AG09319 (cell line): ENCODE results near the gene LINGO1.

Source experiments
- DNase-seq: peaks from one replicate; pipeline ENCODE4 v3.0.0-alpha.2; 2010; ENCODE audit warnings: low read depth; ENCODE audit errors: extremely low read depth
- TF ChIP-seq, protein P1 (sequence below): IDR thresholded peaks from 2 replicates; pipeline ENCODE4 v1.5.1; 2011; ENCODE audit warnings: low read depth, mild to moderate bottlenecking, inconsistent platforms, low read length, moderate library complexity

LINGO1 gene

DNA sequence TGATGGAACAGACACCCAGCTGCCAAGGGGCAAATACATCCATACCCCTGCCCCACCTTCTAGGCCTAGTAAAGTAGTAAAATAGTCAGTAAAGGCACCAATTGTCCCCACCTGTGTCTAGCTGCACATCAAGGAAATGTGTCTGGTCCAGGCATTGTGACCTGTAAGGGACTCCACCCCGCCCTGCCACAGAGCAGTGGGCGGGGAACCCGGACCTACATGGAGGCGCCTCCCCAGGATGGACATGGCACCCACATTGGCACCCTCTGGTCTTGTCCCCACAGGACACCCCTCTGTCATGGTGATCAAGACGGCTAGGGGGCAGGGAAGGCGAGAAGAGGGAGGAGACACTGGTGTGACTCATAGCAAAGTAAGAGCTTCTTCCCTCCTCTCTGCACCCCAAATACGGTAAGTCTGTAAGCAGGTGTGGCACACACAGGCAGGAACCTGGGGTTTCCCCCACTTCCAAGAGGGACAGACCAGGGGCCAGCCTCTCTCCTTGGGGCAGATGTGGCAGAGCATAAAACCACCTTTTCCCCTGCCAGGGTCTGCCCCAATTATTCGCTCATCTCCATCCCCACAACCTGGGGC, 13.5 kb upstream of the LINGO1 start:
- no peak for DNase-seq
- TF ChIP-seq, protein P1, sequence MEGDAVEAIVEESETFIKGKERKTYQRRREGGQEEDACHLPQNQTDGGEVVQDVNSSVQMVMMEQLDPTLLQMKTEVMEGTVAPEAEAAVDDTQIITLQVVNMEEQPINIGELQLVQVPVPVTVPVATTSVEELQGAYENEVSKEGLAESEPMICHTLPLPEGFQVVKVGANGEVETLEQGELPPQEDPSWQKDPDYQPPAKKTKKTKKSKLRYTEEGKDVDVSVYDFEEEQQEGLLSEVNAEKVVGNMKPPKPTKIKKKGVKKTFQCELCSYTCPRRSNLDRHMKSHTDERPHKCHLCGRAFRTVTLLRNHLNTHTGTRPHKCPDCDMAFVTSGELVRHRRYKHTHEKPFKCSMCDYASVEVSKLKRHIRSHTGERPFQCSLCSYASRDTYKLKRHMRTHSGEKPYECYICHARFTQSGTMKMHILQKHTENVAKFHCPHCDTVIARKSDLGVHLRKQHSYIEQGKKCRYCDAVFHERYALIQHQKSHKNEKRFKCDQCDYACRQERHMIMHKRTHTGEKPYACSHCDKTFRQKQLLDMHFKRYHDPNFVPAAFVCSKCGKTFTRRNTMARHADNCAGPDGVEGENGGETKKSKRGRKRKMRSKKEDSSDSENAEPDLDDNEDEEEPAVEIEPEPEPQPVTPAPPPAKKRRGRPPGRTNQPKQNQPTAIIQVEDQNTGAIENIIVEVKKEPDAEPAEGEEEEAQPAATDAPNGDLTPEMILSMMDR: no peak

DNA sequence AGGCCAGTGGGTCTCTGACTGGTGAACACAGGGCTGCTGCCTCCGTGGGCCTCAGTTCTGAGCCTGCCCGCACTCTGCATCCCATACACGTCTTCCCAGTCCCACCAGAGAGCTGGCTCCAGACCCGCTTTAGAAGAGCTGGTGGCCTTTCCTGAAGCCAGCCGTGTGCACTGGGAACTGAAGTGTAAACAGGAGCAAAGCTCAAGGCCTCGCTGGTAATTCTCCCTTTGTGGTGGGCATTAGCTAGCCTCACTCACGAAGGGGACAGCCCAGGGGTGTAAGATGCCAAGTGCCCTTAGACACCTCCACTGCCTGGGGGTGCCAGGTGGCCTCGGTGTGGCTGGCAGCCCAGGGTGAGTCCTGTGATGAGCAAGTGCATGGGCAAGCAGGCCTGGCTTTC, 12.9 kb upstream of the LINGO1 start:
- TF ChIP-seq, protein P1: no peak

DNA sequence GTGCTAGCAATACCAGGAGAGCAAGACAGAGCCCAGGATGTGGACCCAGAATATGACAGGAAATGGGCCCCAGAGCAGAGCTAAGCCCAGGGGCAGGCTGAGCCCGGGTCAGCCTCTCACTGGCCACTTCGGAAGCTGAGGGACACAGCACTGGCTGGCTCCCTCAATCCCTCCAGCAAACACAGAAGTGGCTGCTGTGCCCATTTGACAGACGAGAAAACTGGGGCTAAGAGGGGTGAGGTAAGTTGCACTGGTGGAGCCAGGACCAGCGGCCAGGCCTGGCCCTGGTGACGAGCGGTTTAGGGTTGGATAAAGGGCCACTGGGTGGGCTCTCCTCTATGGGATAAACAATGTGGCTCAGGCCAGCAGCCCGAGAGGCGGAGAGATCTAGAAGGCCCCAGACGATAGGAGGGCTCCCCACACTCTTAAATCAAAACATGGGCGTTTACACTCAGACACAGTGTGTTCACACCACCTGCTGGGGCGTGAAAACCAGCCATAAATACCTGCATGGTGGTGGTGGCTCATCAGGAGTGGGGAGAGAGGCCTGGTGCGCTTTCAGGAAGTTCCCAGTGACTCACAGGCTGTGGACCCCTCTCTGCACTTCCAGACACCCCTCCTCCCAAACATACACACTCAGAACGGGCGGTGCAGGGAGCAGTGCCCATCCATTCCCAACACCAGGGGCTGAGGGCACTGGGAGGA, 12.0 kb upstream of the LINGO1 start:
- TF ChIP-seq, protein P1: no peak
- no peak for DNase-seq

More for the DNA sequence above, 12.9 kb upstream of the LINGO1 start:
- no peak for DNase-seq

DNA sequence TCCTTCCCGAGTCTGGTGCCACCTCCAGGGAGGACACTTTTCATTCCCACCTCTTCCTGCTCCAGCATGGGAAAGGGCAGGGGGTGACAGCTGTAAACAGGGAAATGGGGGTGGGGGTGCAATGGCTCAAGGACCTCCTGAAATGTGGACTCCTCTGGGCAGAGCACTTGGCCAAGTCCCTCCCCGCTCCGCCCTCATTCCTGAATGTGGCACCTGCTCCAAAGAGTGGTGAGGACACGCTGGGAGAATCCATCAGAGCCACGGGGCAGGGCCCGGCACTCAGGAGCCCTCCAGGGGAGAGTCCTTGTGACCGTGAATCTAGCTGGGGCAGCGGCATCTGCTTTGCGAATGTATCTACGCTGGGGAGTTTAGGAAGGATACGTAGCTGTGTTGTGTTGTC, 11.1 kb upstream of the LINGO1 start:
- TF ChIP-seq, protein P1: no peak
- no peak for DNase-seq

DNA sequence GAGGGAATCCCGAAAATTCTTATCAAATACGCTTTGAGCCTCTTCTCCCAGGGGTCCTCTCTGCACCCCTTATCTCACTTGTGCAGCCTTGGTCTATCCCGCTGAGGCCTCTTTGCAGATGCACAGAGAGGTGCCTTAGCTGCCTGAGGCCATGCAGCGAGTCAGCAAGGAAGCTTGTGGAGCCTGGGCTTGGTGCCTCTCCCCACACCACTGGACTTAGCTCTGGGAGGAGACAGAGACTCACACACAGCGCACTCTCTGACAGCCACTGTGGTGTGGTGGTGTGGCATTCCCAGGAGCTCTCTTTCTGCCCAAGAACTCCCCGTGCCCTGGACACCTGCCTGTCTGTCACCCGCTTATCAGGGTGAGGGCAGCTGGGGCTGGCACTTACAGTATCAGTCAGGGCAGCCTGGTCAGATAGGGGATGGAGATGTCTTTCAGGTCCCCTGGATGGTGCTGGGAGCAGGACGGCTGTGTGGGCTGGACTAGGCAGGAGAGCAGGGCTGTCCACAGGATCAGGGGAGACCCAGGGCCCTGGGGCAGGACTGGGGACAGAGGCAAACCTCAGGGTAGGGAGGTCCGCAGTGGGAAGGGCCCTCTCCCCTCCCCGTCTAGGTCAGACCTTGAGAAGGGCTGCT, 10.2 kb upstream of the LINGO1 start:
- TF ChIP-seq, protein P1: no peak
- DNase-seq: no peak

DNA sequence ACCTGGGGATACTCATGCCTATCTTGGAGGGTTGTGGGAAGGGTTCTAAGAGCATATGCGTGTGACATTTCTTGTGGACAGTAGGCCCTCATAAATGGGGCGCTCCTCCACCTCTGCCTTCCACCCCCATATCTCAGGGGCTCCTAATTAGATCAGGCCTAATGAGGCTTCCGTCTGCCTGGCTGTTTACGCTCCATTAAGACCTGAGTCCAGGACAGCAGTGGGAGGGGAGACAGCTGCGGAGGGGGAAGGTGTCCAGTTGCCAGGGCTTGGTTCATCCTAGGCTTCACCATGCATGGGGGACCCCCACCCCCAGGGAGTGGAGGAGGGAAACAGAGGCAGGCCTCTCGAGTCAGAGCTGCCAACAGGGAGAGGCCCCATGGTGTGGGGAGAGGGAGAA, 9.3 kb upstream of the LINGO1 start:
- TF ChIP-seq, protein P1: no peak

DNA sequence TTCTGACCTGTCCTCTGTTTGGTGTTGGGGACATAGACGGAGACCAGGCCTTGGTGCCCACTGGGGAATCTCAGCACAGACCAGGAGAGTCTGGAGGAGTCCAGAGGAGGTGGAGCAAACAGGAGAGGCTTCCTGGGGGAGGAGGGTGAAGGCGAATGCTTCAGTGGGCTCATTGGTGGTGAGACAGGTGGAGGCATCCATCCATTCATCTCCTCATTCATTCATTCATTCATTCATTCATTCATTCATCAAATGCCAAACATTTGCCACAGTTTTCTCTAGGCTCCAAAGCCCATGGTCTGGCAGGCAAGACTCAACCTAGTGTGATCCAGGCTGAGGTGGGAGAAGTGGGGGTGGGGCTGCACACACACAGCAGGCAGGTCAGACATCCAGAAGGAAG, 7.9 kb upstream of the LINGO1 start:
- no peak for DNase-seq
- TF ChIP-seq, protein P1: no peak

More for the DNA sequence above, 9.3 kb upstream of the LINGO1 start:
- no peak for DNase-seq
